BJ (cell line): Measurements from ENCODE around the gene IPO11. TPM values are rescaled to one million over a fixed set of nuclear protein-coding genes. Genes with fewer than 3 reads are reported as not detected.
"Not testable (repeated sequence)": the region's sequence is repeated elsewhere in the genome, so short reads cannot be mapped to it uniquely, and the experiment has no call there.

Source experiments
- CTCF ChIA-PET: fragments of 350-600 bp; formaldehyde crosslinking; extraction: SDS; loops from one replicate; lab custom pipeline; 2021; ENCODE audit warnings: antibody characterized with exemption, inconsistent platforms; lab: Yijun Ruan, JAX
- POLR2A ChIA-PET: fragments of 300-600 bp; sonication (Branson Sonifier 250); formaldehyde crosslinking; extraction: SDS; loops from one replicate; lab custom pipeline; 2021; ENCODE audit warnings: antibody characterized with exemption; lab: Charles Lee
- DNase-seq: peaks from one replicate; pipeline ENCODE4 v3.0.0-alpha.2; 2011; ENCODE audit warnings: low read depth
- H3K27me3 ChIP-seq: 2 replicates; pipeline ENCODE4 v1.6.0; 2011; ENCODE audit warnings: low read length; ENCODE audit not compliant: control insufficient read depth, insufficient read depth
- H3K36me3 ChIP-seq: 2 replicates; pipeline ENCODE4 v1.5.1; 2011; ENCODE audit warnings: low read length; ENCODE audit not compliant: control insufficient read depth, insufficient read depth
- H3K4me3 ChIP-seq: 2 replicates; pipeline ENCODE4 v1.5.1; 2011; ENCODE audit warnings: low read depth, mild to moderate bottlenecking, control low read depth, low read length
- polyA plus RNA-seq: library from polyadenylated mRNA; depleted of rRNA; stranded (reverse); fragments of >200 nt; gene quantifications from 2 replicates; pipeline ENCODE4 v1.2.3, GENCODE V29; 2011
- TF ChIP-seq, protein P1 (sequence below): IDR thresholded peaks from 2 replicates; pipeline ENCODE4 v1.5.1; 2011; ENCODE audit warnings: low read depth, mild to moderate bottlenecking, control low read depth, inconsistent platforms, low read length, moderate library complexity; ENCODE audit not compliant: insufficient read depth

IPO11 gene
- polyA plus RNA-seq, 1 experiment = 25.7 TPM

DNA sequence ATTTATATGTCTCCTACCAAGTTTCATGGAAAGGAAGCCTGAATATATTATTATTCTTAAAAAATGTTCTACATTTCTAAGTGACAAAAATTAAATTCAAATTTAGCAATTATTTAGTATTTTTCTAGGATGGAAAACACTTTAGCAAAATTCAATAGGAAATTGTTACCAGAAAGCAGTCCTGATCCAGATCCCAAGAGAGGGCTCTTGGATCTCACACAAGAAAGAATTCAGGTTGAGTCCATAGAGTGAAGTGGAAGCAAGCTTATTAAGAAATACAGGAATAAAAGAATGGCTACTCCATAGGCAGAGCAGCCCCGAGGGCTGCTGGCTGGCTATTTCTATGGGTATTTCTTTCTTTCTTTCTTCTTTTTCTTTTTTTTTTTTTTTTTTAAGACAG lies 210.7 kb downstream of the IPO11 start:
- no peak for DNase-seq
- CTCF ChIA-PET = no interaction called here

DNA sequence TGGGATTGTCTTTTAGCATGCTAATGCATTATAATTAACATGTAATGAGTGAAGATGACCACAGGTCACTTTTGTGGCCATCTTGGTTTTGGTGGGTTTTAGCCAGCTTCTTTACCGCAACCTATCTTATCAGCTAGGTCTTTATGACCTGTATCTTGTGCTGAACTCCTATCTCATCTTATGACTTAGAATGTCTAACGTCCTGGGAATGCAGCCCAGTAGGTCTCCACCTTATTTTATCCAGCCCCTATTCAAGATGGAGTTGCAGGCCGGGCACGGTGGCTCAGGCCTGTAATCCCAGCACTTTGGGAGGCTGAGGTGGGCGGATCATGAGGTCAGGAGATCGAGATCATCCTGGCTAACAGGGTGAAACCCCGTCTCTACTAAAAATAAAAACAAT lies 211.9 kb downstream of the IPO11 start:
- POLR2A ChIA-PET, H3K4me3 ChIP-seq, CTCF ChIA-PET, DNase-seq, H3K27me3 ChIP-seq, H3K36me3 ChIP-seq: not testable (repeated sequence)

More for the DNA sequence above, 210.7 kb downstream of the IPO11 start:
- no peak overlapping the region for H3K4me3 ChIP-seq
- 0 out of 2 replicates have a peak, but pooled peaks cover 2% of the 10 kb centered on the region for H3K36me3 ChIP-seq
- TF ChIP-seq, protein P1, sequence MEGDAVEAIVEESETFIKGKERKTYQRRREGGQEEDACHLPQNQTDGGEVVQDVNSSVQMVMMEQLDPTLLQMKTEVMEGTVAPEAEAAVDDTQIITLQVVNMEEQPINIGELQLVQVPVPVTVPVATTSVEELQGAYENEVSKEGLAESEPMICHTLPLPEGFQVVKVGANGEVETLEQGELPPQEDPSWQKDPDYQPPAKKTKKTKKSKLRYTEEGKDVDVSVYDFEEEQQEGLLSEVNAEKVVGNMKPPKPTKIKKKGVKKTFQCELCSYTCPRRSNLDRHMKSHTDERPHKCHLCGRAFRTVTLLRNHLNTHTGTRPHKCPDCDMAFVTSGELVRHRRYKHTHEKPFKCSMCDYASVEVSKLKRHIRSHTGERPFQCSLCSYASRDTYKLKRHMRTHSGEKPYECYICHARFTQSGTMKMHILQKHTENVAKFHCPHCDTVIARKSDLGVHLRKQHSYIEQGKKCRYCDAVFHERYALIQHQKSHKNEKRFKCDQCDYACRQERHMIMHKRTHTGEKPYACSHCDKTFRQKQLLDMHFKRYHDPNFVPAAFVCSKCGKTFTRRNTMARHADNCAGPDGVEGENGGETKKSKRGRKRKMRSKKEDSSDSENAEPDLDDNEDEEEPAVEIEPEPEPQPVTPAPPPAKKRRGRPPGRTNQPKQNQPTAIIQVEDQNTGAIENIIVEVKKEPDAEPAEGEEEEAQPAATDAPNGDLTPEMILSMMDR = no peak
- POLR2A ChIA-PET = no interaction called here
- H3K27me3 ChIP-seq = no peaks in the 10 kb centered on the region

DNA sequence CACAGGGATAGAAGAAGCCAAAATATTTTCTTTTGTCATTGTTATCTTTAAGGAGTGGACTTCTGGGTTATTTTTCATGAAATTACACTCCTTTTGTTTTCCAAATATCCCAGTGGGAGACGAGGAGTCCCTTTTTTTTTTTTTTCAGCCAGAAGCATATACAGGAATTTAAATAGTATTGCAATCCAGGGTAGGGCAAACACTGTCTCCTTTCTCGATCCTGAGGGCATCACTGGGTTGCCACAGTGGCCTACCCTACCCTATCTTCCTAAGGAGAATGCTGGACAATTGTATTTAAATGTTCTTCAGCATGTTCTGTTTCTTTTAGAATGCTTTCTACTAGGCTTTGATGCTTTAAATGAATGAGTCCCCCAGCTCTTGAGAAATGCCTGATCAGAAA lies 214.0 kb downstream of the IPO11 start:
- TF ChIP-seq, protein P1 = no peak
- H3K27me3 ChIP-seq = no peaks in the 10 kb centered on the region

DNA sequence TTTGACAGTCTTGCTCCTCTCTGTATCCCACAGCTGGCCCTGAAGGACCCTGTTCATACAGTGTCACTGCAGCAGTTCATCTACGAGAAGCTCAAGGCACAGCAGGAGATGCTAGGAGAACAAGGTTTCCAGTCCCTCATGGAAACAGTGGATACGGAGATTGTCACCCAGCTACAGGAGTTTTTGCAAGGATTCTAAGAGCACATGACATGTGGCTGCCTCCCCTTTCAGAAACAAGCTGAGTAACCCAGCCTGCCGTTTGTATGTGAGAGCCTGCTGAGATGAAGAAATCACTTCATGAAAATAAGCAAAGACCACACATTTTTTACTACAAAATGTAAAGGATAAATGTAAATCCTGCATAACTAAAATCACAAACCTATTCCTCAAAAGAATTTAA lies 214.6 kb downstream of the IPO11 start:
- no peak overlapping the region for H3K4me3 ChIP-seq
- POLR2A ChIA-PET = no interaction called here
- TF ChIP-seq, protein P1 = no peak
- no peak for DNase-seq
- no peaks in the 10 kb centered on the region for H3K27me3 ChIP-seq
- CTCF ChIA-PET = no interaction called here
- 0 out of 2 replicates have a peak, but pooled peaks cover 2% of the 10 kb centered on the region for H3K36me3 ChIP-seq

More for the DNA sequence above, 214.0 kb downstream of the IPO11 start:
- ChIA-PET POLR2A (no interaction called here), CTCF (no interaction called here)
- H3K36me3 ChIP-seq = 0 out of 2 replicates have a peak, but pooled peaks cover 2% of the 10 kb centered on the region
- H3K4me3 ChIP-seq = no peak overlapping the region
- DNase-seq = no peak

DNA sequence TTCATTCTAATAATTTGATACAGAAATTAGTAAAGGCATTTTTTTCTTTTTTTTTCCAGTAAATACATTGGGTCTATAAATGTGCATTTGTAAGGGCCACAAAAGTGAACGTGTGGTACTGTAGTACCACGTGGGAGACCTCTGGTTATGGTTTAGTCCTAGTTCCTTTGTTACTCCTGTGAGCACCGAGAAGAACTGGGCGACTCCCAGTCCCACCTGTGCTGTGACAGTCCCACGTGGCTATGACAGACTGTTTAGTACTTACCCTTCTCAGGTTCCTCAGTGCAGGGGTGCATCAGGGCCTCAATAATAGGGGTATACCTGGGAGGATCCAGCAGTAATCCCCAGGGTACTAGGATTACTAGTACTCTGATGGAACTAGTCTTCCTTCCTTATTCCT lies 215.3 kb downstream of the IPO11 start:
- TF ChIP-seq, protein P1 = no peak
- POLR2A ChIA-PET = no interaction called here
- H3K27me3 ChIP-seq = no peaks in the 10 kb centered on the region
- 0 out of 2 replicates have a peak, but pooled peaks cover 2% of the 10 kb centered on the region for H3K36me3 ChIP-seq
- CTCF ChIA-PET = no interaction called here
- H3K4me3 ChIP-seq = no peak overlapping the region
- DNase-seq = no peak
